Neural cell (in vitro differentiated cells): ENCODE measurements around the gene LUM. TPM values are rescaled to one million over a fixed set of nuclear protein-coding genes. Genes with fewer than 3 reads are reported as not detected.
A peak's percentile ranks its signal among the peaks of the same experiment; 100 is the strongest.

Experiments
- H2AFZ ChIP-seq: fragments of 200-600, 300-800 bp; sonication (generic), shearing (Covaris generic); 2 replicates; pipeline ENCODE4 v1.6.0; 2014; ENCODE audit warnings: low read depth, mild to moderate bottlenecking, antibody characterized with exemption, low read length, moderate library complexity
- H3F3A ChIP-seq: fragments of 200-600 bp; shearing (Covaris generic); 2 replicates; pipeline ENCODE4 v1.6.1; 2016; ENCODE audit warnings: mild to moderate bottlenecking, moderate library complexity, mixed read lengths, antibody characterized with exemption, low read length; ENCODE audit not compliant: insufficient read depth, poor library complexity, severe bottlenecking
- H3K27ac ChIP-seq: fragments of 200-600, 300-800 bp; sonication (generic), shearing (Covaris generic); 2 replicates; pipeline ENCODE4 v1.5.1; 2014; ENCODE audit warnings: mild to moderate bottlenecking, low read length, moderate library complexity
- H3K27me3 ChIP-seq: fragments of 300-800, 200-600 bp; sonication (generic), shearing (Covaris generic); 2 replicates; pipeline ENCODE4 v1.6.0; 2014; ENCODE audit warnings: mild to moderate bottlenecking, low read depth, low read length, moderate library complexity; ENCODE audit not compliant: insufficient read depth
- H3K36me3 ChIP-seq: fragments of 300-800, 200-600 bp; sonication (generic), shearing (Covaris generic); 2 replicates; pipeline ENCODE4 v1.5.1; 2014; ENCODE audit warnings: mild to moderate bottlenecking, antibody characterized with exemption, low read length, moderate library complexity; ENCODE audit not compliant: insufficient read depth
- H3K4me2 ChIP-seq: fragments of 300-800, 200-600 bp; sonication (generic), shearing (Covaris generic); 2 replicates; pipeline ENCODE4 v1.6.0; 2014; ENCODE audit warnings: mild to moderate bottlenecking, low read length
- H3K4me3 ChIP-seq: fragments of 300-800, 200-600 bp; sonication (generic), shearing (Covaris generic); 2 replicates; pipeline ENCODE4 v1.5.1; 2014; ENCODE audit warnings: mild to moderate bottlenecking, low read length, moderate library complexity
- H3K79me2 ChIP-seq: fragments of 200-600 bp; shearing (Covaris generic); replicated peaks from 2 replicates; pipeline ENCODE4 v1.6.0; 2014; ENCODE audit warnings: mild to moderate bottlenecking, low read length, moderate library complexity; ENCODE audit not compliant: insufficient read depth
- H3K9ac ChIP-seq: fragments of 300-800, 200-600 bp; sonication (generic), shearing (Covaris generic); 2 replicates; pipeline ENCODE4 v1.6.1; 2016; ENCODE audit warnings: mild to moderate bottlenecking, low read length, mixed read lengths
- H3K9me2 ChIP-seq: fragments of 200-600 bp; shearing (Covaris generic); 2 replicates; pipeline ENCODE4 v1.6.1; 2016; ENCODE audit warnings: mild to moderate bottlenecking, low read length, mixed read lengths; ENCODE audit not compliant: insufficient read depth
- H3K9me3 ChIP-seq: fragments of 200-600, 300-800 bp; sonication (generic), shearing (Covaris generic); 2 replicates; pipeline ENCODE4 v1.6.1; 2016; ENCODE audit warnings: mild to moderate bottlenecking, mixed run types, low read length, moderate library complexity, mixed read lengths
- H4K20me1 ChIP-seq: fragments of 200-600 bp; shearing (Covaris generic); 2 replicates; pipeline ENCODE4 v1.6.1; 2016; ENCODE audit warnings: mild to moderate bottlenecking, mixed run types; ENCODE audit not compliant: insufficient read depth
- EP300 ChIP-seq: fragments of 450-650 bp; conservative IDR thresholded peaks from 2 replicates; pipeline ENCODE4 v1.6.1; 2014; ENCODE audit warnings: antibody characterized with exemption, mild to moderate bottlenecking, moderate library complexity; ENCODE audit not compliant: poor library complexity, severe bottlenecking
- EZH2 ChIP-seq: fragments of 200-600, 300-800 bp; shearing (Covaris generic), sonication (generic); IDR thresholded peaks from 2 replicates; pipeline ENCODE4 v1.6.1; 2014; ENCODE audit warnings: antibody characterized with exemption, low read length, borderline replicate concordance, mild to moderate bottlenecking; ENCODE audit not compliant: insufficient read depth, poor library complexity, severe bottlenecking
- MXI1 ChIP-seq: fragments of 450-650 bp; conservative IDR thresholded peaks from 2 replicates; pipeline ENCODE4 v1.6.1; 2014; ENCODE audit warnings: antibody characterized with exemption, mild to moderate bottlenecking; ENCODE audit not compliant: poor library complexity, severe bottlenecking
- POLR2AphosphoS5 ChIP-seq: IDR thresholded peaks from 2 replicates; pipeline ENCODE4 v1.6.1; 2012
- RAD21 ChIP-seq: fragments of 450-650 bp; conservative IDR thresholded peaks from 2 replicates; pipeline ENCODE4 v1.6.1; 2014; ENCODE audit warnings: antibody characterized with exemption, mild to moderate bottlenecking, moderate library complexity
- SMC3 ChIP-seq: fragments of 450-650 bp; conservative IDR thresholded peaks from 2 replicates; pipeline ENCODE4 v1.6.1; 2014; ENCODE audit warnings: antibody characterized with exemption, mild to moderate bottlenecking, moderate library complexity; ENCODE audit not compliant: poor library complexity
- TAF1 ChIP-seq: IDR thresholded peaks from 2 replicates; pipeline ENCODE4 v1.6.1; 2012; ENCODE audit warnings: low read depth
- polyA minus RNA-seq: library from RNA; depleted of rRNA, polyadenylated mRNA; stranded (reverse); fragments of >200 nt; gene quantifications from 2 replicates; pipeline ENCODE4 v1.2.3, GENCODE V29; 2014
- polyA plus RNA-seq: library from polyadenylated mRNA; depleted of rRNA; stranded (reverse); fragments of >200 nt; gene quantifications from 2 replicates; pipeline ENCODE4 v1.2.3, GENCODE V29; 2014
- TF ChIP-seq, protein P1 (sequence below): fragments of 450-650 bp; IDR thresholded peaks from 2 replicates; pipeline ENCODE4 v1.5.1; 2014; ENCODE audit warnings: antibody characterized with exemption, mild to moderate bottlenecking, moderate library complexity; ENCODE audit not compliant: poor library complexity, severe bottlenecking
- TF ChIP-seq, protein P2 (sequence below): IDR thresholded peaks from 2 replicates; pipeline ENCODE4 v1.6.1; 2012; ENCODE audit warnings: borderline replicate concordance

LUM gene, protein sequence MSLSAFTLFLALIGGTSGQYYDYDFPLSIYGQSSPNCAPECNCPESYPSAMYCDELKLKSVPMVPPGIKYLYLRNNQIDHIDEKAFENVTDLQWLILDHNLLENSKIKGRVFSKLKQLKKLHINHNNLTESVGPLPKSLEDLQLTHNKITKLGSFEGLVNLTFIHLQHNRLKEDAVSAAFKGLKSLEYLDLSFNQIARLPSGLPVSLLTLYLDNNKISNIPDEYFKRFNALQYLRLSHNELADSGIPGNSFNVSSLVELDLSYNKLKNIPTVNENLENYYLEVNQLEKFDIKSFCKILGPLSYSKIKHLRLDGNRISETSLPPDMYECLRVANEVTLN
- polyA plus RNA-seq (0.20 and 0.89 TPM in 2 replicates), polyA minus RNA-seq (not detected in 2 replicates)

DNA sequence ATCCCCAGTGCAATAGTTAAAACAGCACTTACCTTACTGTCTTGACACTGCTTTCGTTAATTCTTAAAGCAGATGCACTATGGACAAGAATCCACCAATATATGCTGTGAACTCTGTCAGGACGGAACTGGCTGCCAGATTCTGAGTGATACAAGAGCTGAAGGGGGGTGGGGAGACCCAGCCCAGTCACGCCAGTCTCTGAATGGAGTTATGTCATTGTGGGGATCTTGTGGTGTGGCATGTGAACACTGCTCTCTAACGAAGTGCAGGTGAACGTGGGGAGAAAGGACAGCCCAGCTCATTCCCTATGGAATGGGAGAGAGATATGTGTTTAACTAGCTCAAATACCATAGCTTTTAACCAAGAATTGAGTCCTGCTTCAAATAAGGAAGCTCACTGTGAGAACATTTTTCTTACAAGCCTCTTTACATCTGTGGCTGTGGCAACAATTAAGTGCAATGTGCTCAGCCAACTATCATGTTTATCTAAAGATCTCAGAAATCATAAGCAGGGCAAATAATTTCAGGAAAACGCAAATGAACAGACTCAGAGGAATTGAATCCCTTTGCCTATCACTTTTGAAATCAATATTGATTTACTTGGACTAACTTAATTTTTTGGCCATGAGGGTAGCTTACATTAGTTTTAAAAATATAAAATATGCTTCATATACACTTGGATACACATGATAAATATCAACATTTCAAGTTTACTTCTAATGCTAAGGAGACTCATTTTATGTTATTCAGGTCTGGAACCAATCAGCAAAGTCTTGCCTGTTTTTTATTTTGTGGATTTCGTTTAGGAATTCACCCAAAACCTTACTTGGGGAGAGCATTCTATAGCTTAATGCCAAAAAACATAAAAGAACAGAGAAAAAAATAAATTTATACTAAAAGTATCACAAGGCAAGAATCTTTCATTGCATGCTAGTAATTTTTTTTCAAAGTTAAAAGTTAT lies at the start of gene LUM:
Gene LUM (minus strand): TSS at position 129 of the 960 bp plus-strand sequence. CDS start 2,515 bp downstream, outside the sequence.
- TF ChIP-seq MXI1 (no peak), TAF1 (no peak), RAD21 (no peak), SMC3 (no peak), EP300 (no peak), POLR2AphosphoS5 (no peak), EZH2 (no peak)
- TF ChIP-seq, protein P1, sequence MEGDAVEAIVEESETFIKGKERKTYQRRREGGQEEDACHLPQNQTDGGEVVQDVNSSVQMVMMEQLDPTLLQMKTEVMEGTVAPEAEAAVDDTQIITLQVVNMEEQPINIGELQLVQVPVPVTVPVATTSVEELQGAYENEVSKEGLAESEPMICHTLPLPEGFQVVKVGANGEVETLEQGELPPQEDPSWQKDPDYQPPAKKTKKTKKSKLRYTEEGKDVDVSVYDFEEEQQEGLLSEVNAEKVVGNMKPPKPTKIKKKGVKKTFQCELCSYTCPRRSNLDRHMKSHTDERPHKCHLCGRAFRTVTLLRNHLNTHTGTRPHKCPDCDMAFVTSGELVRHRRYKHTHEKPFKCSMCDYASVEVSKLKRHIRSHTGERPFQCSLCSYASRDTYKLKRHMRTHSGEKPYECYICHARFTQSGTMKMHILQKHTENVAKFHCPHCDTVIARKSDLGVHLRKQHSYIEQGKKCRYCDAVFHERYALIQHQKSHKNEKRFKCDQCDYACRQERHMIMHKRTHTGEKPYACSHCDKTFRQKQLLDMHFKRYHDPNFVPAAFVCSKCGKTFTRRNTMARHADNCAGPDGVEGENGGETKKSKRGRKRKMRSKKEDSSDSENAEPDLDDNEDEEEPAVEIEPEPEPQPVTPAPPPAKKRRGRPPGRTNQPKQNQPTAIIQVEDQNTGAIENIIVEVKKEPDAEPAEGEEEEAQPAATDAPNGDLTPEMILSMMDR: no peak
- TF ChIP-seq, protein P2, sequence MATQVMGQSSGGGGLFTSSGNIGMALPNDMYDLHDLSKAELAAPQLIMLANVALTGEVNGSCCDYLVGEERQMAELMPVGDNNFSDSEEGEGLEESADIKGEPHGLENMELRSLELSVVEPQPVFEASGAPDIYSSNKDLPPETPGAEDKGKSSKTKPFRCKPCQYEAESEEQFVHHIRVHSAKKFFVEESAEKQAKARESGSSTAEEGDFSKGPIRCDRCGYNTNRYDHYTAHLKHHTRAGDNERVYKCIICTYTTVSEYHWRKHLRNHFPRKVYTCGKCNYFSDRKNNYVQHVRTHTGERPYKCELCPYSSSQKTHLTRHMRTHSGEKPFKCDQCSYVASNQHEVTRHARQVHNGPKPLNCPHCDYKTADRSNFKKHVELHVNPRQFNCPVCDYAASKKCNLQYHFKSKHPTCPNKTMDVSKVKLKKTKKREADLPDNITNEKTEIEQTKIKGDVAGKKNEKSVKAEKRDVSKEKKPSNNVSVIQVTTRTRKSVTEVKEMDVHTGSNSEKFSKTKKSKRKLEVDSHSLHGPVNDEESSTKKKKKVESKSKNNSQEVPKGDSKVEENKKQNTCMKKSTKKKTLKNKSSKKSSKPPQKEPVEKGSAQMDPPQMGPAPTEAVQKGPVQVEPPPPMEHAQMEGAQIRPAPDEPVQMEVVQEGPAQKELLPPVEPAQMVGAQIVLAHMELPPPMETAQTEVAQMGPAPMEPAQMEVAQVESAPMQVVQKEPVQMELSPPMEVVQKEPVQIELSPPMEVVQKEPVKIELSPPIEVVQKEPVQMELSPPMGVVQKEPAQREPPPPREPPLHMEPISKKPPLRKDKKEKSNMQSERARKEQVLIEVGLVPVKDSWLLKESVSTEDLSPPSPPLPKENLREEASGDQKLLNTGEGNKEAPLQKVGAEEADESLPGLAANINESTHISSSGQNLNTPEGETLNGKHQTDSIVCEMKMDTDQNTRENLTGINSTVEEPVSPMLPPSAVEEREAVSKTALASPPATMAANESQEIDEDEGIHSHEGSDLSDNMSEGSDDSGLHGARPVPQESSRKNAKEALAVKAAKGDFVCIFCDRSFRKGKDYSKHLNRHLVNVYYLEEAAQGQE: no peak
- H3K9me3 ChIP-seq: no peaks in the 10 kb centered on the region
- H3K27ac ChIP-seq: no peak within 1 kb of the TSS
- no peaks in the 10 kb centered on the region for H3F3A ChIP-seq
- H3K9me2 ChIP-seq: no peaks in the 10 kb centered on the region
- no peak within 1 kb of the TSS for H2AFZ ChIP-seq
- H4K20me1 ChIP-seq: no peaks in the 10 kb centered on the region
- H3K36me3 ChIP-seq: no peaks in the 10 kb centered on the region
- no peak within 1 kb of the TSS for H3K4me2 ChIP-seq
- H3K27me3 ChIP-seq: no peaks in the 10 kb centered on the region
- H3K79me2 ChIP-seq: no peaks in the 10 kb centered on the region
- no peak within 1 kb of the TSS for H3K4me3 ChIP-seq
- no peak within 1 kb of the TSS for H3K9ac ChIP-seq

DNA sequence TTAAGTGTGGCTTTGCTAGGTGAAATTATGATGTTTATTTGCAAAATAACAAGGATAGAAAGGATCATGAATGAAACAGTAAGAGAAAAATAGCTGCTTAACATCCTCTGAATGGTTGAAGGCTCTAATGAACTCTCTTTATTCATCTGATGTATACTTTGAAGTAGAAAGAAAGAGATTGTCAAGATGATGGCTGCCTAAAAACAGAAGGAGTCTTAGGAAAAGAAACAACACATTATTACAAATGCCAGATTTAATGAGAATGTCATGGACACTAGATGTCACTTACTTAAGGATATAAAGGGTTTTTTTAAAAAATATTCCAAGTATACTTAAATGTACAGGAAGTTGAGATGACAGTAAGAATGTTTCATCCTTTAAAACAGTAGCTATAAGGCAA lies 49.7 kb upstream of the LUM start:
- H3K4me2 ChIP-seq: no peak overlapping the region
- H3K27me3 ChIP-seq: no peaks in the 10 kb centered on the region
- peak; percentile 12 for TF ChIP-seq POLR2AphosphoS5
- TF ChIP-seq EP300: peak; percentile 59
- TF ChIP-seq RAD21: no peak
- TF ChIP-seq, protein P1: no peak
- no peak for TF ChIP-seq MXI1
- no peak overlapping the region for H3K9ac ChIP-seq
- H3F3A ChIP-seq: no peaks in the 10 kb centered on the region
- no peaks in the 10 kb centered on the region for H3K9me3 ChIP-seq
- no peak overlapping the region for H2AFZ ChIP-seq
- no peak overlapping the region for H3K4me3 ChIP-seq
- H3K9me2 ChIP-seq: no peaks in the 10 kb centered on the region
- H3K36me3 ChIP-seq: no peaks in the 10 kb centered on the region
- no peak overlapping the region for H3K27ac ChIP-seq
- H3K79me2 ChIP-seq: no peaks in the 10 kb centered on the region
- no peaks in the 10 kb centered on the region for H4K20me1 ChIP-seq
